ENCODE data around the gene TAS1R2. TPM values are rescaled to one million over a fixed set of nuclear protein-coding genes. Genes with fewer than 3 reads are reported as not detected.

The TAS1R2 gene
- total and polyA plus RNA-seq, 7 donors = not detected

DNA sequence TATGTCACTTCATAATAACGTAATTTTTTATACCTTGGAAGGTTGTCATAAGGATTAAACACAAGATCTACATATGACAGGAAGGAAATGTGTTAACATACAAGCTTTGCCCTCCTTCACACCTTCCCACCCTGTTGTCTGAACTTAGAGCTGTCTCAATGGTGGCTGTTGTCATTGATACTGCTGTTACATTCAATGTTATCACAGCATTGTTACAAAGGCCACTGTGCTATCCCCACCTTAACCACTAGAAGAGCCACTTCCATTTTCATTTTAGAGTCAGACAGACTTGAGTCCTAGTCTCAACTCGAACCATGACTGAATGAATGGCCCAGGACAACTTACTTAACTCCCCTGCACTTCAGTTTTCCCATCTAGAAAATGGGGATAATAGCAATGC, 31.2 kb downstream of the TAS1R2 start:
- no peak overlapping the region for H3K4me3 ChIP-seq
- H3K36me3 ChIP-seq (ENCODE audit: insufficient read depth in 1 of 2, low read depth in 1 of 2) = no peaks in the 10 kb centered on the region
- TF ChIP-seq, protein P1, sequence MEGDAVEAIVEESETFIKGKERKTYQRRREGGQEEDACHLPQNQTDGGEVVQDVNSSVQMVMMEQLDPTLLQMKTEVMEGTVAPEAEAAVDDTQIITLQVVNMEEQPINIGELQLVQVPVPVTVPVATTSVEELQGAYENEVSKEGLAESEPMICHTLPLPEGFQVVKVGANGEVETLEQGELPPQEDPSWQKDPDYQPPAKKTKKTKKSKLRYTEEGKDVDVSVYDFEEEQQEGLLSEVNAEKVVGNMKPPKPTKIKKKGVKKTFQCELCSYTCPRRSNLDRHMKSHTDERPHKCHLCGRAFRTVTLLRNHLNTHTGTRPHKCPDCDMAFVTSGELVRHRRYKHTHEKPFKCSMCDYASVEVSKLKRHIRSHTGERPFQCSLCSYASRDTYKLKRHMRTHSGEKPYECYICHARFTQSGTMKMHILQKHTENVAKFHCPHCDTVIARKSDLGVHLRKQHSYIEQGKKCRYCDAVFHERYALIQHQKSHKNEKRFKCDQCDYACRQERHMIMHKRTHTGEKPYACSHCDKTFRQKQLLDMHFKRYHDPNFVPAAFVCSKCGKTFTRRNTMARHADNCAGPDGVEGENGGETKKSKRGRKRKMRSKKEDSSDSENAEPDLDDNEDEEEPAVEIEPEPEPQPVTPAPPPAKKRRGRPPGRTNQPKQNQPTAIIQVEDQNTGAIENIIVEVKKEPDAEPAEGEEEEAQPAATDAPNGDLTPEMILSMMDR (IDR thresholded peaks at IDR 0.05) = no peak
- WGBS, 3 donors = 71 to 77% (median 75%) methylated on average over 2 of the region's 2 CpGs
- H3K4me1 ChIP-seq = no peaks in the 10 kb centered on the region
- ATAC-seq (no peak), DNase-seq (no peak)
- intact Hi-C loops (cut with DNase I) = no loop called here
- H3K27me3 ChIP-seq (ENCODE audit: insufficient read depth in 3 of 3, low read length in 2 of 3) = peaks cover 0 to 1% (median 0%) of the 10 kb centered on the region in 3 donors
- no peak overlapping the region for H3K27ac ChIP-seq
- H3K9me3 ChIP-seq = no peaks in the 10 kb centered on the region

DNA sequence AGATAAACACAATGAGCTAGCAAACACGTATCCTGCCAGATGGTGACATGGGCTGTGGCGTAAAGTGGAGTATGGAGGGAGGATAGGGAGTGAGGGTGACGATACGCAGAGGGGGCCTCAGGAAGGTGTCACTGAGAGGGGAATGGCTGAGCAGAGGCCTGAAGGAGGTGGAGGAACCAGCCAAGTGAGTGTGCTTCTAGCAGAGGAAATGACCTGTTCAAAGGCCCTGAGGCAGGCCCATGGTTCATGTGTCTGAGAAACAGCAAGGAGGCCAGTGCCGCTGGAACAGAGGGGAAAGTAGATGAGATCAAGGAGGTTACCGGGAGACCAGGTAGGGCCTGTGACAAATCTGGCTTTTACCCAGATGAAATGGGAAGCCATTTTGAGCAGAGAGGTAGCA, 36.0 kb downstream of the TAS1R2 start:
- H3K4me3 ChIP-seq = no peak overlapping the region
- no peaks in the 10 kb centered on the region for H3K36me3 ChIP-seq (ENCODE audit: insufficient read depth in 1 of 2, low read depth in 1 of 2)
- WGBS, 3 donors = 96 to 97% (median 97%) methylated on average over 6 of the region's 6 CpGs
- no peaks in the 10 kb centered on the region for H3K9me3 ChIP-seq
- TF ChIP-seq, protein P1 (IDR thresholded peaks at IDR 0.05) = no peak
- no peaks in the 10 kb centered on the region for H3K4me1 ChIP-seq
- ATAC-seq = no peak
- H3K27ac ChIP-seq = no peak overlapping the region
- peaks cover 0 to 21% (median 2%) of the 10 kb centered on the region in 3 donors for H3K27me3 ChIP-seq (ENCODE audit: insufficient read depth in 3 of 3, low read length in 2 of 3)
- DNase-seq = no peak
- intact Hi-C loops (cut with DNase I) = no loop called here

DNA sequence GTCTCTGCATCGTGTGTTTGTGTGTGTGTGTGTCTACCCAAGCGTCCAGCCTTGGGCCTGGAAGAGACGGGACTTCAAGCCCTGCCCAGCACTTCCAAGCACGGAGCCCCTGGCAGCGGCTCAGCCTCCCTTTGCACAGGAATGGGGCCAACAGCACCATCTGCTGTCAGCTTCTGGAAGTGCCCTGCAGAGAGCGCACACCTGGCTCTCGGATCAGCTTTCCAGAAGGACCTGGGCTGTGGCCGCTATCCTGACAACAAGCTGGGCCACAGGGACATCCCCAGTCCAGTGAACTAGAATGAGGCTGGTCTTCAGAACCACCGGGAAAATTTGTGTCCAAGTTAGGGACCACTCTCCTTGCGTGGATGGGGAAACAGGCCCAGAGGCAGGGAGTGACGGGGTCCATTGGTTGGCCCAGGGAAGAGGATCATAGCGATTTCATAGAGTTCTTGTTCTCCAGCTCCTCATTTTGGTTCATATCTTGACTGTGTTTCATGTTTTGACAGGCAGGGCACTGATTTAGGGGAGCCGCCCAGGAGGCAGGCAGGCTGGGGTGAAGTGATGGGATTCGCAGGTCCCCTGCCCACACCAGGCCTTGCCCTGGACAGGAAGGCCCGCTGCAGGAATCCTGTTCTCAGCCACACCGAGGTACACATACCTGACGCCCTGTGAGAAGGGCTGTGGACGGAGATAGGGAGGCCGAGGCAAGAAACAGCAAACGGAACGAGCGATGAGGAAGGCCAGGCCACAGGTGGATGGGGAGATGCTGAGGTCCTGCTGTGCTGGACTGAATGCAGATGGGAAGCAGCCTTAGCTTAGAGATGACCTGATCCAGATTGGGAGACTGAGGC, 38.4 kb downstream of the TAS1R2 start:
- Histone ChIP-seq H3K4me3 (no peak overlapping the region), H3K36me3 (ENCODE audit: insufficient read depth in 1 of 2, low read depth in 1 of 2) (no peaks in the 10 kb centered on the region), H3K9me3 (no peaks in the 10 kb centered on the region), H3K27ac (no peak overlapping the region), H3K27me3 (ENCODE audit: insufficient read depth in 3 of 3, low read length in 2 of 3) (peaks cover 0 to 42% (median 8%) of the 10 kb centered on the region in 3 donors), H3K4me1 (no peaks in the 10 kb centered on the region)
- WGBS, 3 donors = 44 to 49% (median 47%) methylated on average over 22 of the region's 22 CpGs
- ATAC-seq (peak; percentile 86 to 94 (median 93)), DNase-seq (peak; percentile 78 to 88)
- intact Hi-C loops (cut with DNase I) = loop anchor here (1.0 to 2.0 kb wide), 2 partner anchors 224 kb away; no protein-coding TSS in a partner anchor
- TF ChIP-seq, protein P1 (IDR thresholded peaks at IDR 0.05) = peak; percentile 88

DNA sequence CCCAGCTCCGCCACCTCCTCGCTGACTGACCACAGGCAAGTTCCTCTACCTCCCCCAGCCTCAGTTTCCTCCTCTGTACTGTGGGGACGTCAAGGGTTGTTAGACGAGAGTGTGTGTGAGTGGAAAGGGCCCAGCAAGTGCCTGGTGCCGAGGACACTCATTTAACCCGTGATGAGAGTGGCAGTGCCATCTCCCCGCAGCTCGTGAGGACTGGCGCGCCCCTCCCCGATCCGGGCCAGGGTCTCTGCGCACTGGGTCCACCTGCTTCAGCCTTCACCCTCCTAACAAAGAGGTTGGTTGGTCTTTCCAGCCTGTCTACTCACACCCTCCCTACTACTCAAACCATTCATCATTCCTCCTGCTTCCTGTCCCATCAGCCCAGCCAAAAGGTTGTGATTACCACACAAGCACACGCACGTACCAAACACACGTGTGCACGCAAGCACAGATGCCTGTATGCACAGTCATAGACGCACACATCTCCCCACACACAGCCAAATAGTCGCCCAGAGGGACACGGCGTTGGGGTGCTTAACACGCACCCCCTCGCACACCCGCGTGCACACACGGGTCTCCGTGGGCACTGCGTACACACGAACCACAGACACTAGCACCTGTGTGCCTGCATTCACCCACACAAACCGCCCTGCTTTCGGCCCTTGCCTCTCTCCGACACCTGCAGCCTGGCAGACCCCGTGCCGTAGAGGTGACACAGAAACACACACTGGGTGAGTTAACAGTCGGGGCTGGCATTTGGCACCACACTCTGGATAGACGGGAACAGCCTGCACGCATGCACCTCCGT, 39.3 kb downstream of the TAS1R2 start:
- Histone ChIP-seq H3K9me3 (no peaks in the 10 kb centered on the region), H3K27me3 (ENCODE audit: insufficient read depth in 3 of 3, low read length in 2 of 3) (peaks cover 0 to 48% (median 8%) of the 10 kb centered on the region in 3 donors), H3K4me3 (no peak overlapping the region), H3K27ac (no peak overlapping the region), H3K36me3 (ENCODE audit: insufficient read depth in 1 of 2, low read depth in 1 of 2) (no peaks in the 10 kb centered on the region), H3K4me1 (no peaks in the 10 kb centered on the region)
- ATAC-seq (peak in 3 of 4 donors; percentile 22 to 30 (median 26)), DNase-seq (no peak)
- intact Hi-C loops (cut with DNase I) = loop anchor here (1.0 to 2.0 kb wide), 2 partner anchors 223 kb away; no protein-coding TSS in a partner anchor
- TF ChIP-seq, protein P1 (IDR thresholded peaks at IDR 0.05) = no peak
- WGBS, 3 donors = 39 to 61% (median 48%) methylated on average over 38 of the region's 38 CpGs

Measured in psoas muscle (tissue), 8 donors.